Kidney (tissue), 14 donors: ENCODE data around the gene USP5. TPM values are rescaled to one million over a fixed set of nuclear protein-coding genes. Genes with fewer than 3 reads are reported as not detected.

ENCODE experiments used
- DNase-seq, 5 donors: peaks; one replicate each; pipeline ENCODE4 v3.0.0-alpha.2; 2013 to 2020
- FAIRE-seq: peaks from 2 replicates; lab custom pipeline; 2012; peaks lifted over from hg19 to GRCh38; lab: Jason Lieb, UNC
- H3K27ac ChIP-seq, 2 donors: one replicate each; pipeline ENCODE4 v1.7.0; 2013; ENCODE audit warnings: low read depth in 2 of 2, low read length in 2 of 2, inconsistent platforms in 1 of 2
- H3K27me3 ChIP-seq: one replicate; pipeline ENCODE4 v1.7.1; 2013; ENCODE audit warnings: low read length, inconsistent platforms; ENCODE audit not compliant: control insufficient read depth, insufficient read depth
- H3K36me3 ChIP-seq, 3 donors: one replicate each; pipeline versions ENCODE4 v1.7.0 to v1.7.1; 2013; ENCODE audit warnings: low read length in 3 of 3, control low read depth in 1 of 3, inconsistent platforms in 1 of 3; ENCODE audit not compliant: insufficient read depth in 3 of 3, control insufficient read depth in 2 of 3
- H3K4me1 ChIP-seq, 3 donors: one replicate each; pipeline versions ENCODE4 v1.7.0 to v1.7.1; 2013; ENCODE audit warnings: low read length in 3 of 3, inconsistent platforms in 1 of 3, low read depth in 1 of 3; ENCODE audit not compliant: control insufficient read depth in 2 of 3, insufficient read depth in 2 of 3
- H3K4me3 ChIP-seq, 3 donors: one replicate each; pipeline versions ENCODE4 v1.7.0 to v1.8.1; 2013; ENCODE audit warnings: low read length in 3 of 3, control low read depth in 1 of 3, inconsistent platforms in 1 of 3
- H3K9ac ChIP-seq, 3 donors: one replicate each; pipeline versions ENCODE4 v1.7.0 to v1.7.1; 2013; ENCODE audit warnings: low read length in 3 of 3, control low read depth in 1 of 3, inconsistent platforms in 1 of 3
- H3K9me3 ChIP-seq, 3 donors: one replicate each; pipeline versions ENCODE4 v1.7.0 to v1.7.1; 2013; ENCODE audit warnings: low read length in 3 of 3, control low read depth in 1 of 3, inconsistent platforms in 1 of 3; ENCODE audit not compliant: control insufficient read depth in 2 of 3, insufficient read depth in 1 of 3
- CTCF ChIP-seq: IDR thresholded peaks from 3 replicates; pipeline ENCODE4 v1.5.1; 2012; ENCODE audit warnings: mild to moderate bottlenecking, moderate library complexity, borderline replicate concordance; ENCODE audit not compliant: insufficient read depth; ENCODE audit errors: extremely low read depth
- intact Hi-C: fragments of 100-400 bp; cut with DNase I; formaldehyde crosslinking; loops from one replicate; pipeline ENCODE4 v1.11.1; 2022
- polyA plus RNA-seq: library from polyadenylated mRNA; stranded (reverse); fragments of 350-450 nt; fragmentation: Illumina TruSeq; extraction: RNeasy Lipid Tissue Mini Kit (QIAGEN cat#74804); gene quantifications from one replicate; pipeline ENCODE4 v1.2.3, GENCODE V29; 2014; ENCODE audit warnings: low read depth, low replicate concordance; ENCODE audit not compliant: insufficient read depth
- total RNA-seq: library from RNA; stranded (reverse); fragmentation: NEBNext Ultra II Directional; extraction: Animal tissue kit (Norgen Biotek cat#: 25700); gene quantifications from one replicate; pipeline ENCODE4 v1.2.1, GENCODE V29; 2021
- donor health status: control.
- donor health status: control.
- donor health status: control.
- donor health status: control.
- donor health status: control.
- donor health status: DM: yes; HTN: yes; CAD: no.
- donor health status: Normal renal cell carcinoma (clear cell type).

USP5 gene
- total and polyA plus RNA-seq, 2 donors from 2014 or later = 52.3 to 75.5 TPM

GRCh38 chr12:6855322-6855721 is 3.4 kb downstream of the USP5 start:
- DNase-seq (peak in 1 of 5 donors; percentile 47), FAIRE-seq (no peak)
- H3K9me3 ChIP-seq = no peaks in the 10 kb centered on the region
- intact Hi-C loops = no loop called here
- no peak overlapping the region for H3K9ac ChIP-seq
- no peak overlapping the region for H3K27ac ChIP-seq
- no peaks in the 10 kb centered on the region for H3K27me3 ChIP-seq
- no peak overlapping the region for H3K4me3 ChIP-seq
- H3K36me3 ChIP-seq = peaks cover 9 to 40% (median 28%) of the 10 kb centered on the region in 3 donors
- TF ChIP-seq CTCF = no peak
- peaks cover 0 to 11% (median 6%) of the 10 kb centered on the region in 3 donors for H3K4me1 ChIP-seq

GRCh38 chr12:6858799-6859198 is 6.8 kb downstream of the USP5 start:
- Histone ChIP-seq H3K9ac (no peak overlapping the region), H3K36me3 (peaks cover 12 to 71% (median 49%) of the 10 kb centered on the region in 3 donors), H3K4me3 (no peak overlapping the region), H3K9me3 (no peaks in the 10 kb centered on the region), H3K27me3 (no peaks in the 10 kb centered on the region), H3K27ac (no peak overlapping the region), H3K4me1 (no peaks in the 10 kb centered on the region)
- TF ChIP-seq CTCF = no peak
- intact Hi-C loops = no loop called here
- FAIRE-seq (no peak), DNase-seq (peak in 1 of 5 donors; percentile 12)

DNA sequence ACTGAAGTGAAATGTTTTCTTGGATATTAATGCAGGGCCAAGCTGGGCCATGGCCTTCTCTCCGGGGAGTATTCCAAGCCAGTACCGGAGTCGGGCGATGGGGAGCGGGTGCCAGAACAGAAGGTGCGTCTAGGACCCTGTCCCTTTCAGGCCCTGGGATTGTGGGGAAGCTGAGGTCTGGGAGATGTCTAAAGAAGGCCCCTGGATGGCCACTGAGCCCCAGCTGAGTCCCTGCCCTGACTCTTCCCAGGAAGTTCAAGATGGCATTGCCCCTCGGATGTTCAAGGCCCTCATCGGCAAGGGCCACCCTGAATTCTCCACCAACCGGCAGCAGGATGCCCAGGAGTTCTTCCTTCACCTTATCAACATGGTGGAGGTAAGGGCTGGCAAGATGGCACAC is 8.2 kb downstream of the USP5 start:
- H3K36me3 ChIP-seq = peaks cover 12 to 77% (median 46%) of the 10 kb centered on the region in 3 donors
- no peak overlapping the region for H3K9ac ChIP-seq
- intact Hi-C loops = no loop called here
- FAIRE-seq (no peak), DNase-seq (peak in 1 of 5 donors; percentile 55)
- no peak overlapping the region for H3K4me3 ChIP-seq
- TF ChIP-seq CTCF = no peak
- no peaks in the 10 kb centered on the region for H3K27me3 ChIP-seq
- no peaks in the 10 kb centered on the region for H3K4me1 ChIP-seq
- no peaks in the 10 kb centered on the region for H3K9me3 ChIP-seq
- no peak overlapping the region for H3K27ac ChIP-seq

- H3K9ac ChIP-seq = no peak overlapping the region
Measured at GRCh38 chr12:6860942-6861341, 9.0 kb downstream of the USP5 start.

More at GRCh38 chr12:6860942-6861341, 9.0 kb downstream of the USP5 start:
- no peaks in the 10 kb centered on the region for H3K9me3 ChIP-seq
- H3K36me3 ChIP-seq = peaks cover 12 to 77% (median 46%) of the 10 kb centered on the region in 3 donors
- intact Hi-C loops = no loop called here
- DNase-seq = peak in 1 of 5 donors; percentile 41
- H3K27me3 ChIP-seq = no peaks in the 10 kb centered on the region
- no peaks in the 10 kb centered on the region for H3K4me1 ChIP-seq
- no peak overlapping the region for H3K27ac ChIP-seq
- H3K4me3 ChIP-seq = no peak overlapping the region
- FAIRE-seq = no peak
- TF ChIP-seq CTCF = no peak
